NCI-H146 treated with DMSO at 0.1 percent for 48 hours (cell line): ENCODE results near the gene MMRN2.
A peak's percentile ranks its signal among the peaks of the same experiment; 100 is the strongest.
"Not testable (repeated sequence)": the region's sequence is repeated elsewhere in the genome, so short reads cannot be mapped to it uniquely, and the experiment has no call there.

ENCODE experiments used
- DNase-seq: peaks from one replicate; lab custom pipeline; 2025; ENCODE audit not compliant: unreplicated experiment; lab: John Stamatoyannopoulos, UW

The MMRN2 gene

GRCh38 chr10:86956195-86956847, 1.1 kb downstream of the MMRN2 start:
- DNase-seq = no peak

DNA sequence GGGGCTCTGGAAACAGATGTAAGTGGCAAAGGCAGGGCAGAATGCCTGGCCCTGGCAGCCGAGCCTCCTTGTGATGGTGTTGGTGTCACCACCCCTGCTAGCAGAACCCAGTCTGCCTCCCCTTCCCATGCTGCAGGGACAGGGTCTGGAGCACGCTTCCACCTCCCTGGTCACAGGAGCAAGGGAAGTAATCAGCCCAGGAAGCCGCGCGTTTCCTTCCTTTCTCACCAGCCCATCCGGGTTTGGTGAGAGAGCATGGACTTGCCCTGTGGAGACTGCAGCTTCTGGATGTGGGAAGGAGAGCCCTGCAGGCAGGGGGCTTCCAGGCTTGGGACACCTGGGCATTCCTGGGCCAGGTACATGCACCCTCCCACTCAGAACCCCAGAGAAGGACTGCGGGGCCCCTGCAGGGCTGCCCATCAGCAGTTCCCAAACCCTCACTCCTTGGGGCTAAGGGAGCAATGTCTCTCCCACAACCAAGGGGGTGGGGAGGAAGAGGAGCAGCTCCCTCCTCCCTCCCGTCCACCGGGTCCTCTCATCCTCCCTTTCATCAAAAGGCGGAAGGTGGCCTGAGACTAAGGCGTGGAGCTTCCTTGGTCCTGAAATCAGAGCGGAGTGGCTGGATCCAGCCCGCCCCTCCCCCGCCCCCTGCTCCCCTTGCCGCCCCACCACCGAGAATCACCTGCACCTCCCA, 1.8 kb downstream of the MMRN2 start:
- no peak for DNase-seq

DNA sequence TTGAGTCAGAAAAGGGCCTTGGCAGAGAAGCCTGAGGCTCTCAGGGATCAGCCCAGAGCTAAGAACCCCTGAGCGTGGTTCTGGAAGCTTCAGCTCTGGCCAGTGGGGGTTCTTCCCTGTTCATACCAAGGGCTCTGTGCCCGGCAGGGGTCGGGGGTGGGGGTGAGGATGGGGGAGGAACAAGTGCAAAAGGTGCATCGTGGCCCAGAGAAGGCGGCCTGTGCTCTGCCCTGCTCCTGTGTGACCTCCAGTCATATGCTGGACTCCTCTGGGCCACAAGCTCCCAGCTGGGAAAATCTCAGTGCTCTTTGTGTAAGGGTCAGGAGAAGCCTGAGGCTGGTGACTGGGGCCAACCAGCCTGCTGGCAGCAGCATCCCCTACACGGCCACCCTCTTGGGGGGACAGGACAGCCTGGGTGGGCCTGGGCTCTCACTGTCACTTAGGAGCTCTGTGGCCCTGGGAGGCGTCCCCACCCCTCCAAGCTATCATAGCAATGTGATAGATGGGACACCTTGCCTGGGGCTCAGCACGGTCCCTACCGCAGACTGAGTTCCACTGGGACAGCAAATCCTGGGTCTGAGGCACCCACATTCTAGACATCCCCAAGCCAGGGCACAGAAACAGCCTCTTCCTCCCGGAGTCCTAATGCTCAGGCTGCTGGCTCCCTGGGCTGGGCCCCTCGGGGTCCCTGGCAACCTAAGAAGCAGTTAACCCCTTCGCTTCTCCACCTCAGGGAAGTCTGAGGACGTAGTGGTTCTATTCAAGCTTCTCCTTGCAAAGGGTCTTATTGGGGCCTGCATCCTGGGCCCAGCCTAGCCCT, 2.5 kb downstream of the MMRN2 start:
- no peak for DNase-seq

GRCh38 chr10:86953747-86954680, 3.4 kb downstream of the MMRN2 start:
- DNase-seq = no peak

DNA sequence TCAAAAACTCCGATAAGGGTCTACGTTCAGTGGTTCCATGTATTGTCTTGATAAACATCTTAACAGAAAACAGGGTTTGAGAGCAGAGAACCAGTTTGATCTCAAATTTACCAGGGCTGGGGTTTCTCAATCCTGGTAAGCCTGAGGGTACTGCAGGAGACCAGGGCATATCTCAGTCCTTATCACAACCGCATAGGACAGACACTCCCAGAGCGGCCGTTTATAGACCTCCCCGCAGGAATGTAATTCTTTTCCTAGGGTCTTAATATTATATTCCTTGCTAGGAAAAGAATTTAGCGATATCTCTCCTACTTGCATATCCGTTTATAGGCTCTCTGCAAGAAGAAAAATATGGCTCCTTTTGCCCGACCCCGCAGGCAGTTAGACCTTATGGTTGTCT, 4.7 kb downstream of the MMRN2 start:
- not testable (repeated sequence) for DNase-seq

- no peak for DNase-seq
These were observed 5.3 kb downstream of the MMRN2 start for GRCh38 chr10:86952106-86952505.

GRCh38 chr10:86951184-86951761, 6.1 kb downstream of the MMRN2 start:
- no peak for DNase-seq

DNA sequence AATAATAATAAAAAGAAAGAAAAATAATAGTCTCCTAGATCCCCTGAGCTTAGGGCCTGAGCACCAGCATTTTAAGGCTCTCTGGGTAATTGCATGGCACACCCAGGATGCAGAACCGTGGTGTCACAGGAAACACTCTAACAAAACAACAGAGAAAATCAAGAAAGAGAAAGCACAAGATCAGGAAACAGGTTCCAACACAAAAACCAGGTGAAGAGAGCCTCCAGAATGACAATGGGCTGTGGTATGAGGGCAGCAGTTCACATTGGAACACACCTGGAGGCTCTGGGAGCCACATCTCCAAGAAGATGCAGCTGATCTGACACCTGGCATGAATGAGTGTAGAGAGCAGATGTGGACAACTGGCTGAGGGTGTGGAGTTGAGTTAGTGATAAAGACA, 7.1 kb downstream of the MMRN2 start:
- DNase-seq = no peak

DNA sequence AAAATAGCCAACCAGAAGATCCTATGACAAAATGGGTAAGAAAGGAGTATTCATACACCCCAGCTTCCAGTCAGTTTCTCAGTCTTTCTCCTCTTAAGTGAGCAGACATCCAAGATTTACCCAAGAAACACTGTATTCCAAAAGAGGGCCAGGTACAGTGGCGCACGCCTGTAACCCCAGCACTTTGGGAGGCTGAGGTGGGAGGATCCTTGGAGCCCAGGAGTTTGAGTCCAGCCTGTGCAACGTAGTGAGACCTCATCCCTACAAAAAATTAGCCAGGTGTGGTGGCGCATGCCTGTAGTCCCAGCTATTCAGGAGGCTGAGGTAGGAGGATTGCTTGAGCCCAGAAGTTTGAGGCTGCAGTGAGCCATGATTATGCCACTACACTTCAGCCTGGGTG, 9.6 kb downstream of the MMRN2 start:
- not testable (repeated sequence) for DNase-seq

- no peak for DNase-seq
These were observed 10.9 kb downstream of the MMRN2 start for GRCh38 chr10:86946213-86947155.

- DNase-seq = peak; percentile 23
These were observed 11.8 kb downstream of the MMRN2 start for GRCh38 chr10:86945361-86946212.

DNA sequence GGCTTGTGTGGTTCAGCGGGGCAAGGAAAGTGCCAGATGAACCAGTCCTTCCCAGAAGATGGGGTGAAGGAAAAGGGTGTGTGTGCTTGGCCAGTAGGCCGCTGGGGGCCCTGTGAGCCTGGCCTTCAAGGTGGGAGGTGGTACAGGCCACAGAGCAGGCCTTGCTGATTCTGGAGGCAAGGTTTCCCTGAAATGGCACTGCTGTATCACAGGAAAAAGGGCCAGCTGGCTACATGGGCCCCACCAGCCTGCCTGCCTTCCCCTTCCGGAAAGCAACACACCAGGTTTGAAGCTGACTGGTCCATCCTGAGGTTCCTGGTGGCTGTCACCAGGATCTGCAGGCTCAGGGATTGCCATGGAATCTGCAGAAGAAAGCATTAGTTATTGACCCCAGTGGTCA, 12.5 kb downstream of the MMRN2 start:
- DNase-seq = no peak

- DNase-seq = no peak
These were observed 12.9 kb downstream of the MMRN2 start for GRCh38 chr10:86944471-86944870.

- no peak for DNase-seq
These were observed 13.4 kb downstream of the MMRN2 start for GRCh38 chr10:86944031-86944419.

DNA sequence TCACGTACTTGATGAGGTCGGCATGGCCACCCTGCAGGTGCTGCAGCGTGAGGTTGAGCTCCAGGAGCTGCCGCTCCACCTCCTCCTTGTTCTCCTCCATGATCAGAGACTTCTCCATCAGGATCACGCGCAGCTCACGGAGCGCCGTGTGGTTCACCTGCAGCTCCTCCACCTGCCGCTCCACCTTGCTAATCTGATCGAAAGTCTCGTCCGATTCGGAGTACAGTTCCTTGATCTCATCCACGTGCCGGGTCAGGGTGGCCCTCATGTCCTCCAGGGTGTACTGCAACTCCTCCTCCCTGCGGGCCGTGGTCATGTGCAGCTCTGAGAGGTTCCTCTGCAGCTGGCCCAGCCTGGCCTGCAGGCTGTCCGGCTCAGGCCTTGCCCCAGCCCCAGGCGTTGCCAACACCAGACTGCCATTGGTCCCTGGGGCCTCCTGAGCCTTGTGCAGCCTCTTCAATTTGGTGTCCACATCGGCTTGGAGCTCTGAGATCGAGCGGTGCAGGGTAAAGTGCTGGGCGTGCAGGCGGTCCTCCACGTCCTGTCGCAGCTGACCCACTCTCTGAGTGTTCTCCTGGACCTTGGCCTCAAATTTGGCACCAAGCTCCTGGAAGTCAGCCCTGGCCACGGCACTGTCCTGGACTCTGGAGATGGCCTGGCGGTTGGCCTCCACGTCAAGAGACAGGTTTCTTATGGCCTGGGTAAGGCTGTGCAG, 13.9 kb downstream of the MMRN2 start:
- no peak for DNase-seq

DNA sequence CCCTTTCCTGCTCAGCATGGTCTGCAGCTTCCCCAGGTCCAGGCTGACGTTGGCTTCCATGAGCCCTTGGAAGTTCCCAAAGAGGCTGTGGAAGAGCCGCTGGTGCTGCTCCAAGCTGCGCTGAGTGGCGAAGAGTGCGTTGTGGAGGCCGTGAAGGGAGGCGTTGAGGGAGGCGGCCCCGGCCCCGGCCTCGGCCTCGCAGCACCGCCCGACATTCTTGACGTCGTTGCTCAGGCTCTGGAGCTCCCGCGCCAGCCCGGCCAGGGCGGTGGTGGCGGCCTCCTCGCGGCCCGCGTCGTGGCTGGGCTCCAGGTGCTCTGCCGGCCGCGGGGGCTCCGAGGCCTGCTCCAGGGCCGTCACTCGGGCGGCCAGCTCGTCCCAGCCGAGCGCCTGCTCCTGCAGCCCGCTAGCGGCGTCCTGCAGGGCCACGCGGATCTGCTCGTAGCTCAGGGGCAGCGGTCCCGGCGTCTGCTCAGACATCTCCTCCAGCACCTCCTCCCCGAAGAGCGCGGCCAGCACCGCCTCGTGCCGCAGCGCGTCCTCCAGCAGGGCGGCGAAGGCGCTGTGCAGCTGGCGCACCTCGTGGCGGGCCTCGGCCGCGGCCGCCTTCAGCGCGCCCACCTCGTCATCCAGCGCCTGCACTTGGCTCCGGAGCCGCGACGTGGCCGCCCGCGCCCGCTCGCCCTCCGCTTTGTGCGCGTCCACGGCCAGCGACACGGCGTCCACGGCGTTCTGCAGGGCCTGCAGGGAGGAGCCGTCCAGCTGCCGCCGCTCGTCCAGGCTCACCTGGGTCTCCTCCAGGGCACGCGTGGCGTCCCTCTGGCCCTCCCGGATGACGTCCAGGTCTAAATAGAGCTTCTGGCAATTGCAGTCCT, 14.7 kb downstream of the MMRN2 start:
- DNase-seq = no peak

- DNase-seq = no peak
These were observed 15.4 kb downstream of the MMRN2 start for GRCh38 chr10:86941991-86942421.
